HEK293T (cell line): ENCODE measurements around the gene UBE2S.

Experiments used
- ARNT ChIP-seq: fragments of 450-650 bp; IDR thresholded peaks from 2 replicates; pipeline ENCODE4 v1.6.1; 2017; ENCODE audit warnings: mild to moderate bottlenecking
- BHLHE40 ChIP-seq: fragments of 450-650 bp; IDR thresholded peaks from 2 replicates; pipeline ENCODE4 v1.6.1; 2016; ENCODE audit warnings: mild to moderate bottlenecking, moderate library complexity, borderline replicate concordance
- L3MBTL2 ChIP-seq: fragments of 450-650 bp; conservative IDR thresholded peaks from 2 replicates; pipeline ENCODE4 v1.6.1; 2016; ENCODE audit warnings: mild to moderate bottlenecking
- NFRKB ChIP-seq: fragments of 450-650 bp; IDR thresholded peaks from 2 replicates; pipeline ENCODE4 v1.6.1; 2016; ENCODE audit warnings: mild to moderate bottlenecking, moderate library complexity
- SP1 ChIP-seq: fragments of 450-650 bp; IDR thresholded peaks from 2 replicates; pipeline ENCODE4 v1.6.1; 2017
- SUZ12 ChIP-seq: fragments of 450-650 bp; IDR thresholded peaks from 2 replicates; pipeline ENCODE4 v1.6.1; 2016; ENCODE audit warnings: mild to moderate bottlenecking
- TARDBP ChIP-seq: fragments of 450-650 bp; IDR thresholded peaks from 2 replicates; pipeline ENCODE4 v1.6.1; 2016

DNA sequence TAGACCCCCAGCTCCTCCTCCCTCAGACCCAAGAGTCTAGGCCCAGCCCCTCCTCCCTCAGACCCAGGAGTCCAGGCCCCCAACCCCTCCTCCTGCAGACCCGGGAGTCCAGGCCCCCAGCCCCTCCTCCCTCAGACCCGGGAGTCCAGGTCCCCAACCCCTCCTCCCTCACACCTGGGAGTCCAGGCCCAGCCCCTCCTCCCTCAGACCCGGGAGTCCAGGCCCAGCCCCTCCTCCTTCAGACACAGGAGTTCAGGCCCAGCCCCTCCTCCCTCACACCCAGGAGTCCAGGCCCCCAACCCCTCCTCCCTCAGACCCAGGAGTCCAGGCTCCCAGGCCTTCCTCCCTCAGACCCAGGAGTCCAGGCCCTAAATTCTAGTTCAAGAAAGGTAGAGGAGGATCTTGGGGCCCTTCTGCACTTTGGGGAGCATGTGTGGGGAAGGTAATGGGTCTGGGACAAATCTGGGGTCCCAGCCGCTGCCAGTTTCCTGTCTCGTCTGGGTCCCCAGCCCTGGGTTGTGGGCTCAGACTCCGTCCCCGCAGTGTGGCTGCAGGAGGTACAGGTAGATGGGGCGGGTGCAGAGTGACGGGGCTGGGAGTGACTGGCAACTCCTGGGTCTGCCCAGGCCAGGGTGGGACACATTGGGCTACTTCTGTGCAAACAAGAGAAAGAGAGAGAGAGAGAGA lies 34.1 kb downstream of the UBE2S start:
- no peak for TF ChIP-seq SP1
- no peak for TF ChIP-seq TARDBP
- TF ChIP-seq NFRKB, result no peak
- TF ChIP-seq SUZ12, result no peak
- no peak for TF ChIP-seq L3MBTL2
- no peak for TF ChIP-seq ARNT
- TF ChIP-seq BHLHE40, result no peak
